CMK (cell line): ENCODE data around the gene LRRC28.

Source experiments
- DNase-seq: peaks from one replicate; pipeline ENCODE4 v3.0.0-alpha.2; 2010; ENCODE audit warnings: low read depth

LRRC28 gene

GRCh38 chr15:99305761-99306505 is 54.7 kb downstream of the LRRC28 start:
- DNase-seq, result no peak

GRCh38 chr15:99306694-99307338 is 55.5 kb downstream of the LRRC28 start:
- DNase-seq, result no peak

GRCh38 chr15:99307735-99308134 is 56.5 kb downstream of the LRRC28 start:
- DNase-seq, result no peak

DNA sequence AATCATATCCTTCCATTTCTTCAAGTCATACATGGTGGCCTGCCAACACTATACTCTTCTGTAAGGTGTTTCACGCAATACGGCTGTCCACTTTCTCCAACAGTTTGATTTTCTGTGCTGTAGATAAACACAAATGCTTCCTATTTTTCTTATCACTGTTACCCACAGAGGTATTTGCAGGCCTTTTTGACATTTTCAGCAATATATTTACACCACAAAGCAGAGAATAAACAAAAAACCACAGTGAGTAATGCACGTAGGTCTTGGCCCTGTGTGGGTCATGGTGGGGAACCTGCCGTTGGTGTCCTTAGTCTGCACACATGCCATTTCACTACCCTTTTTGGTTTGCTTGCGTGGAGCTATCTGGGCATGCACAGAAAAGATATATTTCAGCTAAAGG is 59.5 kb downstream of the LRRC28 start:
- DNase-seq, result peak; percentile 21

GRCh38 chr15:99312228-99312627 is 60.9 kb downstream of the LRRC28 start:
- no peak for DNase-seq

- no peak for DNase-seq
These were observed 61.5 kb downstream of the LRRC28 start for GRCh38 chr15:99312794-99313193.

GRCh38 chr15:99315636-99316035 is 64.4 kb downstream of the LRRC28 start:
- DNase-seq, result no peak

- no peak for DNase-seq
These were observed 69.3 kb downstream of the LRRC28 start for GRCh38 chr15:99320374-99321215.

DNA sequence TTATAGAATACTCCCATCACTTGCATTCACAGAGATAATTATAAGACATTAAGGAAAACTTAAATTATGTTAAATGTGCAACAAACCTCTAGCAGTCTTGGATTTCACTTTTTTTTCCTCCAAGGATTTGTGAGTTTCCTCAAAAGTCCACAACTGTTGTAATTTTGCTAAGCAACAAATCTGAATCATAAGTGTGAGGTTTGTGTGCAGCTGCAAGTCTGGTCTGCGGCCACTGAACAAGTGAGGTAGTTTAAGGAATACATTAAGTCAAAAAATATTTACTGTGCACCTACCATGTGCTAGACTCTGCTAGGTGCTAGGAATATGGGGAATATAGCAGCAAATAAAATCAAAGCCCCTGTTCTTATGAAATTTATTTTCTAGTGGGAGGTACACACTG is 70.2 kb downstream of the LRRC28 start:
- no peak for DNase-seq

DNA sequence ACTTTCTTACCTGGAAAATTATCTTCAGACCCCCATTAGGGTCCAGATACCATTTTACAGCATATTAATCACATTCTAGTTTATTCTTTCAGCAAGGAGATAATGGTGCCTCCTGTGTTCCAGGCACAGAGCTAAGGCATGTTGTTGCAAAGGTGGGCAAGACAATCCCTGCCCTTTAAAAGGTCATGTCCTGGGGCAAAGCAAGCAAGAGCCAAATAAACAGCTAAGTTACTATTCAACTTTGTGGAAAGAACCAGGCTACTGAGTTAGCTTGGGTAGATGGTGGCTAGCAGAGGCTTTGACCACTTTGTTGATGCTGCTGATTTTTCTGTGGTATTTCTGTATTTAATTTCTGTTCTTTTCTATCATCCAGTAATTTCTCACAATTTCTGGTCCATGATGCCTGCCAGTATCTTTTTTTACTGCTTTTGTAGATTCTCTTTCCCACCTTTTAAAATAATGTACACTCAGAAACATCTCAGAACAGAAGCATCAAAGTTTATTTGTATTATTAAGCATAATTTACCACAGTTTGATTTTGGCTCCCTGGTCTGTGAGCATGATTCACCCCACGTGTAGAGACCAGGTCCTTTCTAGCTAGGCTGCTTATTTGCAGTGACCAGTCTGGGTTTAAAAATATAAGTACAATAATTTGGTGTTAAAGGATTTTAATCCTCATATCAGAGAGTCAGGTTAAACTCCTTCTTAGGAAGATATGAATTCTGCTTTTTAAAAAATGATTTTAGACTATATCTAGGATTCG is 71.5 kb downstream of the LRRC28 start:
- DNase-seq, result no peak

DNA sequence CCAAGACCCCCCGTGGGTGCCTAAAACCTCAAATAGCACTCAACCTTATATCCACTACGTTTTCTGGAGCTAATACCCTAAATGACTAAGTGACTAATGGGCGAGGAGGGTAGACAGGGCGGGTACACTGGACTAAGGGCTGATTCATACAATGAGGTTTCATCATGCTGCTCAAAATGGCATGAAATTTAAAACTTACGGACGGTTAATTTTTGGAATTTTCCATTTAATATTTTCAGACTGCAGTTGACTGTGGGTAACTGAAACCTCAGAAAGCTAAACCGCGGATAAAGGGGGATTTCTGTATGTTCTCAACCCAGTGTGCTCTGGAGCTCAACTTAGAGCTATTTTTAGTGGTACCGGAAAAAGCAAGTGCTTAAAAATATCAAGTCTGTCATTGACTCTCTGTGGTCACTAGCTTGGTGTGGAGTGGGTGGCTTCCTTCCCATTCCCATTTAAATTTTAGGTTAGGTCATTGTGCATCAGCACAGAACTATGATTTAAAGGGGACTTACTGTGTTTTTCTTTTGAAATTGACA is 72.9 kb downstream of the LRRC28 start:
- DNase-seq, result no peak

DNA sequence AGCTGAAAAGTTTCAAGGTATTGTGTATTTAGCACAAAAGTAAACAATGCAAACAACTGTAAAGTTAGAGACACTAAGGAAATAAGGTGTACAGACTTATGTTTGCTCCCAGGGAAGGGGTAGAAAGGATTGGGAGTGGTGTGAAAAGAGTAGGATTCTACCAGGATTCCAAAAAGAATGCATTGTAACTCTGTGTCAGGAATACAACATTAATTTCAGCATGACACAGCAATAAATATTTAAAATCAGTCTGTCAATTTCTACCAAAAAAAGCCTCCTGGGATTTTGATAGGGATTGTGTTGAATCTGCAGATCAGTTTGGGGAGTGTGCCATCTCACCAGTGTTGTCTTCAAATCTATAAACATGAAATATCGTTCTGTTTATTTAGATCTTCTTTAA is 73.4 kb downstream of the LRRC28 start:
- DNase-seq, result no peak

GRCh38 chr15:99326235-99326634 is 75.0 kb downstream of the LRRC28 start:
- DNase-seq, result no peak

DNA sequence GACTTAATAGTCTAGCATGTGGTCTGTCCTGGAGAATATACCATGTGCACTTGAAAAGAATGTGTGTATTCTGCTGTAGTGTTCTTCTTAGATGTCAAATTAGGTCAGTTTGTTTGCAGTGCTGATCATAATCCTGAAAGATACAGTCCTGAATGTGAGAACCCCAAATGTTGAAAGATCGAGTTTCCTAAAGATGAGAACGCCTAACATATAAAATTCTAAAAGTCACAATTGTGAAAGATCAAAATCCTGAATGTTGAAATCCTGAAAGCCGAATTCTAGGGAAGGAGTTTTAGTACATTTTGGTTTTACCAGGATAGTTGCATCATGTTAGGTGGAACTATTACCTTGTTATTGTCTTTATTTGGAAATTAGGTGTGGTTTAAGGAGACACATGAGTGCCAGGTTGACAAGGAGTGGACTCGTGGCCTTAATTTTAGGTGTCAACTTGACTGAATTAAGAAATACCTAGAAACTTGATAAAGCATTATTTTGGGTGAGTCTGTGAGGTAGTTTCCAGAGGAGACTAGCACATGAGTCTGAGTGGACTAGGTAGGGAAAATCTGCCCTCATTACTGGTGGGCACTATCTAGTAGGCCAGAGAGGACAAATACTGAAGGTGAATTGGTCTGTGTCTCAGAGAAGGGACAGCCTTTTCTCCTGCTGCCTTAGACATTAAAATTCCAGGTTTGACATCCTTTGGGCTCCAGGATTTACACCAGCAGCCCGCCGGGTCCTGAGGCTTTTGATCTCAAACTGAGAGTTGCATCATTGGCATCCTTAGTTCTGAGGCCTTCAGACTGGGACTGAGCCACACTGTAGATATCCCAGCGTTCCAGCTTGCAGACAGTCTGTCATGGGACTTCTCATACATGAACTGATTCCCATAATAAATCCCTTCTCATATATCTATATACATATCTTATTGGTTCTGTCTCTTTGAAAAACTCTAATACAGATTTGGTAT is 77.1 kb downstream of the LRRC28 start:
- no peak for DNase-seq

- no peak for DNase-seq
These were observed 80.1 kb downstream of the LRRC28 start for GRCh38 chr15:99331381-99331780.

- no peak for DNase-seq
These were observed 82.1 kb downstream of the LRRC28 start for GRCh38 chr15:99333413-99333812.

- DNase-seq, result no peak
These were observed 82.7 kb downstream of the LRRC28 start for GRCh38 chr15:99333981-99334380.

DNA sequence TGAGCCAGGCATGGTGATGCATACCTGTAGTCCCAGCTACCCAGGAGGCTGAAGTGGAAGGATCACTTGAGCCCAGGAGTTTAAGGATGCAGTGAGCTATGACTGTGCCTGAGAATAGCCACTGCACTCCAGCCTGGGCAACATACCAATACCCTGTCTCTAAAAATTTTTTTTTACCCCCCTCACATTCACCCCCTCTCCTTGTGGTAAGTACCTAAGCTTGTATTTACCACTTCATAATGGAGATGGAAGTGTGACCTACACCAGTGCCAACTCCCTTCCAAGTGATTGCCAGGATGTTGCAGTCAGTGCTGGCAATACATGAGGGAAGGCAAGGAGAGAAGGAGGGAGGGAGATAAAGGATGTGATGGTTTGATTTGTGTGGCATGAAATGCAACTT is 84.2 kb downstream of the LRRC28 start:
- DNase-seq, result no peak

GRCh38 chr15:99336794-99337193 is 85.5 kb downstream of the LRRC28 start:
- no peak for DNase-seq

- DNase-seq, result no peak
These were observed 89.1 kb downstream of the LRRC28 start for GRCh38 chr15:99340347-99340746.

DNA sequence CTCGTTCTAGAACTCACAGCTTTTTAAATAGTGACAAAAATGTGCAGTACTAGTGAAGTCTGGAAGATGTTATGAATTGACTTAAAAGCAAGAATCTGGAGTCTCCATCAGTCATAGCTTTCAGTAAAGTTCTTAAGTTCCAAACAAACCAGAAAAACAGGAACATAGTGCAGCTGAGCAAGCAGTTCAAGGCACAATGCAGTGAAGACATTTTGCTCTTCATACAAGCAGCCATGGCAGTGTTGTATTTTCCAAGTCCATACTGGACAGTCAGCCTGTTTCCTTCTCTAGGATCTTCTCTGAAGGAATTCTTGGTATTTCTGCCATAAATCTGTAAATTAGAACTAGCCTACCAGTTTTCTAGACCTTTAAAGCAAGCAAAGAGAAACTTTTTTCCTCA is 90.5 kb downstream of the LRRC28 start:
- no peak for DNase-seq
